Smooth muscle cell (in vitro differentiated cells): ENCODE measurements around the gene SCYL3. TPM values are rescaled to one million over a fixed set of nuclear protein-coding genes. Genes with fewer than 3 reads are reported as not detected.

Source experiments
- DNase-seq: peaks from one replicate; lab custom pipeline; 2025; ENCODE audit not compliant: unreplicated experiment; lab: John Stamatoyannopoulos, UW
- H2AFZ ChIP-seq: fragments of 200-600 bp; sonication (generic); 2 replicates; pipeline ENCODE4 v1.6.0; 2016; ENCODE audit warnings: antibody characterized with exemption, low read depth, mild to moderate bottlenecking
- H3F3A ChIP-seq: fragments of 200-600 bp; sonication (generic); 2 replicates; pipeline ENCODE4 v1.6.0; 2017; ENCODE audit warnings: antibody characterized with exemption, low read depth
- H3K27ac ChIP-seq: fragments of 200-600 bp; sonication (generic); 2 replicates; pipeline ENCODE4 v1.5.1; 2016; ENCODE audit warnings: low read depth, mild to moderate bottlenecking
- H3K27me3 ChIP-seq: fragments of 200-600 bp; sonication (generic); 2 replicates; pipeline ENCODE4 v1.6.1; 2016; ENCODE audit warnings: low read depth, mild to moderate bottlenecking
- H3K36me3 ChIP-seq: fragments of 200-600 bp; sonication (generic); 2 replicates; pipeline ENCODE4 v1.5.1; 2016; ENCODE audit warnings: low read depth
- H3K4me1 ChIP-seq: fragments of 200-600 bp; sonication (generic); 2 replicates; pipeline ENCODE4 v1.5.1; 2016; ENCODE audit warnings: low read depth
- H3K4me2 ChIP-seq: fragments of 200-600 bp; sonication (generic); 2 replicates; pipeline ENCODE4 v1.6.0; 2016; ENCODE audit warnings: mild to moderate bottlenecking
- H3K4me3 ChIP-seq: fragments of 200-600 bp; sonication (generic); 2 replicates; pipeline ENCODE4 v1.5.1; 2016; ENCODE audit warnings: mild to moderate bottlenecking
- H3K79me2 ChIP-seq: fragments of 200-600 bp; sonication (generic); 2 replicates; pipeline ENCODE4 v1.6.0; 2016; ENCODE audit warnings: low read depth, mild to moderate bottlenecking
- H3K9ac ChIP-seq: fragments of 200-600 bp; sonication (generic); 2 replicates; pipeline ENCODE4 v1.6.0; 2016; ENCODE audit warnings: low read depth
- H3K9me3 ChIP-seq: fragments of 200-600 bp; sonication (generic); replicated peaks from 2 replicates; pipeline ENCODE4 v1.5.1; 2016; ENCODE audit warnings: low read depth
- H4K20me1 ChIP-seq: fragments of 200-600 bp; sonication (generic); 2 replicates; pipeline ENCODE4 v1.6.0; 2016; ENCODE audit warnings: low read depth
- WGBS: methylation state at CpG from one replicate; pipeline ENCODE4 v1.1.7; 2016; ENCODE audit warnings: low lambda C conversion rate; 5-methylcytosine and 5-hydroxymethylcytosine counted together
- polyA plus RNA-seq: library from polyadenylated mRNA; unstranded; fragments of >200 nt; fragmentation: Nextera tagmentation; extraction: Ambion mirVana; gene quantifications from 2 replicates; pipeline ENCODE4 v1.2.1, GENCODE V29; 2016
- total RNA-seq: library from RNA; depleted of rRNA; stranded (reverse); fragments of >200 nt; gene quantifications from 2 replicates; pipeline ENCODE4 v1.2.3, GENCODE V29; 2014
- TF ChIP-seq, protein P1 (sequence below): fragments of 200-600 bp; sonication (generic); IDR thresholded peaks from 2 replicates; pipeline ENCODE4 v1.5.1; 2017; ENCODE audit warnings: borderline replicate concordance, mild to moderate bottlenecking, antibody characterized with exemption; ENCODE audit not compliant: insufficient read depth, poor library complexity, severe bottlenecking

The SCYL3 gene
- total and polyA plus RNA-seq, 2 experiments from 2014 or later, result 4.0 to 10.3 TPM

DNA sequence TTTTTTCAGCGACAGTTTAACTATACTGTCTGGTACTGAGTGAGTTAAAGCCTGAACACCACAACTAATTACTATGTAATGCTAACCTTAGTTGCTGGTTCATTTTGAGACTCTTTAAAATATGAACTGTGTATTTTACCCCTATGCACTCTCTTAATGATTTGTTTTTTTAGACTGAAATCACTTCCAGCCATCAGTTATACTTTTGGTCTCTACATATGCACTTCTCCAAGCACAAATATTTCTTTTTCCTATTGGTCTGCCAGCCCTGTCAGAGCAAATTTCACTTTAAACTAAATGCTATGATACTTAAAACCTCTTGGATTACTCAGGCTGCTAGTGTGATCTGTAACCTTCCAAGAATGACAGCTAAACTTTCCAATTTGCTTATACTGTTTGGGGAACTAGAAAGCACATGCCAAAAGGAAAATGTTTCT, 38.1 kb upstream of the SCYL3 start:
- Histone ChIP-seq H3K27me3 (no peaks in the 10 kb centered on the region), H3K4me2 (peak overlapping the region; percentile 5), H3K27ac (peak overlapping the region; percentile 28), H3K4me1 (no peaks in the 10 kb centered on the region), H3K9ac (no peak overlapping the region), H3F3A (peaks cover 6% of the 10 kb centered on the region), H3K4me3 (no peak overlapping the region), H3K36me3 (no peaks in the 10 kb centered on the region), H3K9me3 (no peaks in the 10 kb centered on the region), H4K20me1 (no peaks in the 10 kb centered on the region), H2AFZ (no peak overlapping the region), H3K79me2 (no peaks in the 10 kb centered on the region)
- TF ChIP-seq, protein P1, sequence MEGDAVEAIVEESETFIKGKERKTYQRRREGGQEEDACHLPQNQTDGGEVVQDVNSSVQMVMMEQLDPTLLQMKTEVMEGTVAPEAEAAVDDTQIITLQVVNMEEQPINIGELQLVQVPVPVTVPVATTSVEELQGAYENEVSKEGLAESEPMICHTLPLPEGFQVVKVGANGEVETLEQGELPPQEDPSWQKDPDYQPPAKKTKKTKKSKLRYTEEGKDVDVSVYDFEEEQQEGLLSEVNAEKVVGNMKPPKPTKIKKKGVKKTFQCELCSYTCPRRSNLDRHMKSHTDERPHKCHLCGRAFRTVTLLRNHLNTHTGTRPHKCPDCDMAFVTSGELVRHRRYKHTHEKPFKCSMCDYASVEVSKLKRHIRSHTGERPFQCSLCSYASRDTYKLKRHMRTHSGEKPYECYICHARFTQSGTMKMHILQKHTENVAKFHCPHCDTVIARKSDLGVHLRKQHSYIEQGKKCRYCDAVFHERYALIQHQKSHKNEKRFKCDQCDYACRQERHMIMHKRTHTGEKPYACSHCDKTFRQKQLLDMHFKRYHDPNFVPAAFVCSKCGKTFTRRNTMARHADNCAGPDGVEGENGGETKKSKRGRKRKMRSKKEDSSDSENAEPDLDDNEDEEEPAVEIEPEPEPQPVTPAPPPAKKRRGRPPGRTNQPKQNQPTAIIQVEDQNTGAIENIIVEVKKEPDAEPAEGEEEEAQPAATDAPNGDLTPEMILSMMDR, result no peak
- 60% methylated on average over 1 of the region's 1 CpG for WGBS
- DNase-seq, result no peak

DNA sequence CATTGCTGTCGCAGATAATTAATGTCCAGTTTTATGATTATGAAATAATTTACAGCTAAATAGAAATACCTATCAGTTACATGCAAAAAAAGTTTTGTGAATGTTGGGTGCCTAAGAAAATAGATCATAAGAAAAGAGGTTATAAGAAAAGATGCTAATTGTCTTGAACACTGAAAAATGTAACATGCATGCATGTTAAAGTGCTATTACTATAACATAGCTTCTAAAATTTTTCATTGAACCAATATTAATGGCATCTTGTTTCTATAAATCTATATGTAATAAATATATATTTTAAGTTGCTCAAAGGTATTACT, 35.5 kb upstream of the SCYL3 start:
- no peak for DNase-seq
- Histone ChIP-seq H3K27me3 (no peaks in the 10 kb centered on the region), H3F3A (peaks cover 6% of the 10 kb centered on the region), H3K4me3 (no peak overlapping the region), H3K9ac (no peak overlapping the region), H3K36me3 (no peaks in the 10 kb centered on the region), H2AFZ (no peak overlapping the region), H3K4me2 (no peak overlapping the region), H3K27ac (no peak overlapping the region), H4K20me1 (no peaks in the 10 kb centered on the region), H3K4me1 (no peaks in the 10 kb centered on the region), H3K79me2 (no peaks in the 10 kb centered on the region), H3K9me3 (no peaks in the 10 kb centered on the region)
- TF ChIP-seq, protein P1, result no peak
- 6% methylated on average over 1 of the region's 1 CpG for WGBS

DNA sequence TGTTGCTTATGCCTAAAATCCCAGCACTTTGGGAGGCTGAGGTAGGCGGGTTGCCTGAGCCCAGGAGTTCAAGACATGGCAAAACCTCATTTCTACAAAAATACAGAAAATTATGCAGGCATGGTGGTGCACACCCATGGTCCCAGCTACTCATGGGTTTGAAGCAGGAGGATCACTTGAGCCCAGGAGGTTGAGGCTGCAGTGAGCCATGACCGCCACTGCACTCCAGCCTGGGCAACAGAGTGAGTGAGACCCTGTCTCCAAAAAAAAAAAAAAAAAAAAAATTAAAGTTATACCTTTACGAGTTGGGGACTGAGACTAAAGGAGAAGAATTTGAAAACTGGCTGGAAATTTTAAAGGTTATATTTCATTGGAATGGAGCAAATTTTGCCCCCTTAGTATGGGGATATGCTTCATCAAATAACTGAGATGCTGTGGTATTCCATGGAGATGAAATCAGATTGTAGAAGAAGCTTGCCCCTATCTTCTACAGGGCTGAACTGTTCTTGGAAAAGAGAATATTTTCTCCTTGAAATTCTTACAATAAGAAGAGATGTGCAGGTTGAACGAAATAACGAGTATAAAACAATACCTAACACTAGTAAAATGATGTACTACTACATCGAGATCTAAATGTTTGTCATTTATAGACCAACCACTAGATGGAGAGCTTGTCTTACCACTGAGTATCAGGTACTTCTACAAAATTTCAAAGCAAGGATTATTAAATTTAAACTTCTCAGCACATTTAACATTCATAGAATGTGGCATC, 34.9 kb upstream of the SCYL3 start:
- Histone ChIP-seq H3K4me3 (no peak overlapping the region), H4K20me1 (no peaks in the 10 kb centered on the region), H3K36me3 (no peaks in the 10 kb centered on the region), H3F3A (peaks cover 6% of the 10 kb centered on the region), H3K27ac (no peak overlapping the region), H3K4me2 (no peak overlapping the region), H3K9me3 (no peaks in the 10 kb centered on the region), H3K27me3 (no peaks in the 10 kb centered on the region), H3K4me1 (no peaks in the 10 kb centered on the region), H3K79me2 (no peaks in the 10 kb centered on the region), H3K9ac (no peak overlapping the region), H2AFZ (no peak overlapping the region)
- WGBS, result 35% methylated on average over 6 of the region's 6 CpGs
- no peak for DNase-seq
- TF ChIP-seq, protein P1, result peak; percentile 72
